Measurements from ENCODE around the gene CRY1. TPM values are rescaled to one million over a fixed set of nuclear protein-coding genes. Genes with fewer than 3 reads are reported as not detected.

Gene CRY1
- polyA plus RNA-seq, 1 of the 3 experiments (the other 2 are of a cell fraction): 4.9 TPM

- Histone ChIP-seq H3K27me3 (ENCODE audit: insufficient read depth) (no peaks in the 10 kb centered on the region), H3K36me3 (replicated peaks in 1 of 2; ENCODE audit: control insufficient read depth in 1 of 2, insufficient read depth in 2 of 2, low read length in 1 of 2) (no peaks in the 10 kb centered on the region), H3K27ac (ENCODE audit: low read depth in 2 of 2, low read length in 1 of 2) (no peak overlapping the region; a peak in 1 of 4 replicates), H3K9me3 (no peaks in the 10 kb centered on the region), H3K4me1 (ENCODE audit: control insufficient read depth in 1 of 2, insufficient read depth in 2 of 2, low read depth in 1 of 2, low read length in 1 of 2) (peaks cover 0 to 30% of the 10 kb centered on the region in 2 experiments; a peak in 2 of 4 replicates), H3F3A (replicated peaks; ENCODE audit: insufficient read depth) (no peaks in the 10 kb centered on the region), H4K20me1 (ENCODE audit: insufficient read depth) (no peaks in the 10 kb centered on the region), H3K4me2 (no peak overlapping the region), H3K4me3 (ENCODE audit: low read depth in 2 of 2, low read length in 1 of 2) (no peak overlapping the region), H3K9me2 (no peaks in the 10 kb centered on the region), H2AFZ (ENCODE audit: low read depth) (no peak overlapping the region), H3K9ac (no peak overlapping the region), H3K79me2 (ENCODE audit: insufficient read depth) (no peaks in the 10 kb centered on the region)
- ChIA-PET POLR2A (no interaction called here), CTCF (interaction anchor here (1.1 to 13.4 kb wide), 7 partner anchors 14 to 485 kb away, joined by 3 to 361 read pairs (median 35); partner anchors contain the start of gene CRY1)
- WGBS (ENCODE audit: low lambda C conversion rate): 70% methylated on average over 7 of the region's 7 CpGs
- TF ChIP-seq TCF12 (IDR thresholded peaks at IDR 0.05): no peak
- TF ChIP-seq RAD21 (IDR thresholded peaks at IDR 0.05; ENCODE audit: low read length): no peak
- no peak for DNase-seq
Observed at GRCh38 chr12:107129315-107129930, 36.1 kb upstream of the CRY1 start.

GRCh38 chr12:107127482-107128430 lies 34.4 kb upstream of the CRY1 start:
- ChIA-PET CTCF (interaction anchor here (1.3 to 13.4 kb wide), 6 partner anchors 9 to 487 kb away, joined by 4 to 361 read pairs (median 6); no protein-coding TSS in a partner anchor), POLR2A (no interaction called here)
- H3F3A ChIP-seq (replicated peaks; ENCODE audit: insufficient read depth): no peaks in the 10 kb centered on the region
- no peak for TF ChIP-seq USF2 (IDR thresholded peaks at IDR 0.05; ENCODE audit: borderline replicate concordance, low read depth, low read length)
- no peak for TF ChIP-seq CTCF (IDR thresholded peaks at IDR 0.05)
- no peak for TF ChIP-seq FOXJ3 (CRISPR knock-in tag; IDR thresholded peaks at IDR 0.05)
- no peak for TF ChIP-seq EZH2phosphoT487 (IDR thresholded peaks at IDR 0.05; ENCODE audit: borderline replicate concordance, low read depth)
- TF ChIP-seq USF1 (IDR thresholded peaks at IDR 0.05; ENCODE audit: borderline replicate concordance, low read depth): no peak
- TF ChIP-seq NRF1 (IDR thresholded peaks at IDR 0.05; ENCODE audit: low read depth, low read length): no peak
- no peak for TF ChIP-seq MAX (IDR thresholded peaks at IDR 0.05; ENCODE audit: low read depth)
- no peak for TF ChIP-seq RAD21 (IDR thresholded peaks at IDR 0.05; ENCODE audit: low read length)
- no peak for TF ChIP-seq FOXM1 (IDR thresholded peaks at IDR 0.05; ENCODE audit: low read depth)
- no peak for TF ChIP-seq RCOR1 (IDR thresholded peaks at IDR 0.05; ENCODE audit: low read length)
- TF ChIP-seq GATA2 (CRISPR knock-in tag; IDR thresholded peaks at IDR 0.05): no peak
- TF ChIP-seq TEAD4 (IDR thresholded peaks at IDR 0.05; ENCODE audit: borderline replicate concordance, insufficient read depth): no peak
- no peak for TF ChIP-seq RFX5 (IDR thresholded peaks at IDR 0.05; ENCODE audit: low read length)
- TF ChIP-seq EP300 (IDR thresholded peaks at IDR 0.05; ENCODE audit: borderline replicate concordance in 1 of 2, low read depth in 1 of 2, low read length in 1 of 2): no peak
- TF ChIP-seq TAF1 (IDR thresholded peaks at IDR 0.05; ENCODE audit: borderline replicate concordance, low read depth, low read length): no peak
- no peak for TF ChIP-seq ZBTB33 (IDR thresholded peaks at IDR 0.05; ENCODE audit: borderline replicate concordance, low read depth)
- no peak for TF ChIP-seq MEF2A (IDR thresholded peaks at IDR 0.05; ENCODE audit: borderline replicate concordance, low read depth)
- H3K79me2 ChIP-seq (ENCODE audit: insufficient read depth): no peaks in the 10 kb centered on the region
- no peaks in the 10 kb centered on the region for H3K36me3 ChIP-seq (replicated peaks in 1 of 2; ENCODE audit: control insufficient read depth in 1 of 2, insufficient read depth in 2 of 2, low read length in 1 of 2)
- H3K27me3 ChIP-seq (ENCODE audit: insufficient read depth): no peaks in the 10 kb centered on the region
- H4K20me1 ChIP-seq (ENCODE audit: insufficient read depth): no peaks in the 10 kb centered on the region
- H3K4me3 ChIP-seq (ENCODE audit: low read depth in 2 of 2, low read length in 1 of 2): no peak overlapping the region
- H3K9me2 ChIP-seq: no peaks in the 10 kb centered on the region
- DNase-seq: no peak
- H2AFZ ChIP-seq (ENCODE audit: low read depth): no peak overlapping the region
- no peak overlapping the region for H3K9ac ChIP-seq
- H3K27ac ChIP-seq (ENCODE audit: low read depth in 2 of 2, low read length in 1 of 2): peak overlapping the region in 1 of 2 experiments; percentile 90; a peak in 2 of 4 replicates
- 45% methylated on average over 6 of the region's 6 CpGs for WGBS (ENCODE audit: low lambda C conversion rate)
- H3K9me3 ChIP-seq: no peaks in the 10 kb centered on the region
- H3K4me1 ChIP-seq (ENCODE audit: control insufficient read depth in 1 of 2, insufficient read depth in 2 of 2, low read depth in 1 of 2, low read length in 1 of 2): peaks cover 0 to 30% of the 10 kb centered on the region in 2 experiments; a peak in 2 of 4 replicates
- no peak overlapping the region for H3K4me2 ChIP-seq
